Tibial nerve (tissue), 4 donors: Measurements from ENCODE around the gene RNF145. TPM values are rescaled to one million over a fixed set of nuclear protein-coding genes. Genes with fewer than 3 reads are reported as not detected.
A peak's percentile ranks its signal among the peaks of the same experiment; 100 is the strongest.
"Not testable (repeated sequence)": the region's sequence is repeated elsewhere in the genome, so short reads cannot be mapped to it uniquely, and the experiment has no call there.

ENCODE experiments used
- DNase-seq, 2 donors: peaks; one replicate each; pipeline ENCODE4 v3.0.0-alpha.2; 2019; ENCODE audit warnings: low spot score in 2 of 2
- H3K27ac ChIP-seq, 4 donors: fragments of 200-600 bp; sonication (generic) in 3 of 4; one replicate each; pipeline ENCODE4 v1.5.1; 2017 to 2019; ENCODE audit warnings: mild to moderate bottlenecking in 1 of 4
- H3K27me3 ChIP-seq, 2 donors: fragments of 200-600 bp; sonication (generic) in 1 of 2; one replicate each; pipeline versions ENCODE4 v1.5.1 to v1.6.0; 2017 to 2019
- H3K36me3 ChIP-seq, 3 donors: fragments of 200-600 bp; sonication (generic); one replicate each; pipeline ENCODE4 v1.5.1; 2018 to 2019
- H3K4me1 ChIP-seq, 4 donors: fragments of 200-600 bp; sonication (generic) in 3 of 4; one replicate each; pipeline ENCODE4 v1.5.1; 2017 to 2019
- H3K4me3 ChIP-seq, 4 donors: fragments of 200-600 bp; sonication (generic) in 3 of 4; one replicate each; pipeline ENCODE4 v1.5.1; 2017 to 2019; ENCODE audit warnings: mild to moderate bottlenecking in 1 of 4, moderate library complexity in 1 of 4
- H3K9me3 ChIP-seq, 4 donors: fragments of 200-600 bp; sonication (generic) in 3 of 4; one replicate each; pipeline ENCODE4 v1.5.1; 2017 to 2019
- CTCF ChIP-seq, 5 experiments: fragments of 200-600 bp in 3 of 5; fragments of 450-650 bp in 2 of 5; sonication (generic) in 3 of 5; IDR thresholded peaks; one replicate each; pipeline ENCODE4 v1.5.1; 2016 to 2019; ENCODE audit warnings: antibody characterized with exemption in 5 of 5, mild to moderate bottlenecking in 3 of 5, moderate library complexity in 2 of 5
- EP300 ChIP-seq, 2 donors: sonication (generic); formaldehyde crosslinking; IDR thresholded peaks; one replicate each; pipeline ENCODE4 v1.6.1; 2017; ENCODE audit warnings: antibody characterized with exemption in 2 of 2, mild to moderate bottlenecking in 1 of 2
- POLR2A ChIP-seq, 2 donors: fragments of 450-650 bp; IDR thresholded peaks; one replicate each; pipeline ENCODE4 v1.6.1; 2017; ENCODE audit warnings: antibody characterized with exemption in 2 of 2, mild to moderate bottlenecking in 2 of 2, moderate library complexity in 2 of 2
- WGBS, 2 donors: methylation state at CpG; one replicate each; pipeline ENCODE4 v1.1.5; 2018; 5-methylcytosine and 5-hydroxymethylcytosine counted together
- total RNA-seq, 4 donors: library from RNA; depleted of rRNA; stranded (reverse); fragments of >200 nt; gene quantifications; one replicate each; pipeline ENCODE4 v1.1.0, GENCODE V29; 2016

Gene RNF145
- total RNA-seq, 4 donors from 2014 or later = 40.2 to 65.1 (median 50.4) TPM

GRCh38 chr5:159163701-159164046, 45.7 kb downstream of the RNF145 start:
- H3K36me3 ChIP-seq = peaks cover 0 to 49% (median 0%) of the 10 kb centered on the region in 3 donors
- TF ChIP-seq EP300 (IDR thresholded peaks at IDR 0.05) = no peak
- TF ChIP-seq POLR2A (IDR thresholded peaks at IDR 0.05) = no peak
- no peak for TF ChIP-seq CTCF (IDR thresholded peaks at IDR 0.05)

GRCh38 chr5:159163027-159163700, 46.2 kb downstream of the RNF145 start:
- no peak for DNase-seq
- Histone ChIP-seq H3K4me3 (no peak overlapping the region), H3K36me3 (peaks cover 0 to 55% (median 0%) of the 10 kb centered on the region in 3 donors), H3K4me1 (peaks cover 0 to 8% (median 0%) of the 10 kb centered on the region in 4 donors), H3K9me3 (no peaks in the 10 kb centered on the region), H3K27ac (no peak overlapping the region), H3K27me3 (no peaks in the 10 kb centered on the region)
- WGBS, 2 donors = 81 to 92% methylated on average over 1 of the region's 1 CpG
- TF ChIP-seq EP300 (IDR thresholded peaks at IDR 0.05) (no peak), CTCF (IDR thresholded peaks at IDR 0.05) (no peak), POLR2A (IDR thresholded peaks at IDR 0.05) (no peak)

More at GRCh38 chr5:159163701-159164046, 45.7 kb downstream of the RNF145 start:
- H3K9me3 ChIP-seq = no peaks in the 10 kb centered on the region
- WGBS, 2 donors = 82 to 85% methylated on average over 2 of the region's 2 CpGs
- no peaks in the 10 kb centered on the region for H3K27me3 ChIP-seq
- peaks cover 0 to 6% (median 0%) of the 10 kb centered on the region in 4 donors for H3K4me1 ChIP-seq
- H3K4me3 ChIP-seq = no peak overlapping the region
- no peak overlapping the region for H3K27ac ChIP-seq
- DNase-seq = no peak

GRCh38 chr5:159161361-159162214, 47.8 kb downstream of the RNF145 start:
- TF ChIP-seq CTCF (IDR thresholded peaks at IDR 0.05) (no peak), EP300 (IDR thresholded peaks at IDR 0.05) (no peak), POLR2A (IDR thresholded peaks at IDR 0.05) (no peak)
- Histone ChIP-seq H3K4me3 (no peak overlapping the region), H3K27me3 (no peaks in the 10 kb centered on the region), H3K36me3 (peaks cover 0 to 58% (median 0%) of the 10 kb centered on the region in 3 donors), H3K9me3 (no peaks in the 10 kb centered on the region), H3K4me1 (peaks cover 0 to 8% (median 0%) of the 10 kb centered on the region in 4 donors), H3K27ac (no peak overlapping the region)
- 80 to 82% methylated on average over 9 of the region's 9 CpGs for WGBS, 2 donors
- DNase-seq = no peak

GRCh38 chr5:159158553-159159091, 50.7 kb downstream of the RNF145 start:
- DNase-seq, H3K4me1 ChIP-seq, H3K9me3 ChIP-seq, H3K4me3 ChIP-seq, H3K27me3 ChIP-seq: not testable (repeated sequence)
- Histone ChIP-seq H3K36me3 (peaks cover 0 to 61% (median 0%) of the 10 kb centered on the region in 3 donors), H3K27ac (peak overlapping the region in 1 of 4 donors; percentile 2)
- WGBS, 2 donors = 53 to 56% methylated on average over 4 of the region's 4 CpGs

- Histone ChIP-seq H3K4me3 (no peak overlapping the region), H3K9me3 (no peaks in the 10 kb centered on the region), H3K27ac (no peak overlapping the region), H3K36me3 (peaks cover 0 to 52% (median 0%) of the 10 kb centered on the region in 3 donors), H3K4me1 (peaks cover 0 to 8% (median 1%) of the 10 kb centered on the region in 4 donors), H3K27me3 (no peaks in the 10 kb centered on the region)
- TF ChIP-seq POLR2A (IDR thresholded peaks at IDR 0.05) = no peak
- no peak for TF ChIP-seq CTCF (IDR thresholded peaks at IDR 0.05)
- no peak for TF ChIP-seq EP300 (IDR thresholded peaks at IDR 0.05)
- no peak for DNase-seq
- WGBS, 2 donors = 40 to 81% methylated on average over 1 of the region's 1 CpG
Measured at GRCh38 chr5:159157552-159157951, 51.8 kb downstream of the RNF145 start.
